MM.1S (cell line): ENCODE data around the gene KRTAP4-16.

ENCODE experiments used
- DNase-seq: peaks from one replicate; pipeline ENCODE4 v3.0.0-alpha.2; 2015
- H2AFZ ChIP-seq: fragments of 300-600 bp; sonication (generic); 2 replicates; pipeline ENCODE4 v1.6.0; 2016; ENCODE audit warnings: antibody characterized with exemption, low read length
- H3F3A ChIP-seq: fragments of 300-600 bp; sonication (generic); 2 replicates; pipeline ENCODE4 v1.6.1; 2016; ENCODE audit warnings: mild to moderate bottlenecking, antibody characterized with exemption, low read length, moderate library complexity, mixed read lengths; ENCODE audit not compliant: insufficient read depth
- H3K27ac ChIP-seq: fragments of 300-600 bp; sonication (generic); 2 replicates; pipeline ENCODE4 v1.5.1; 2016; ENCODE audit warnings: mild to moderate bottlenecking, low read length
- H3K27me3 ChIP-seq: fragments of 300-600 bp; sonication (generic); replicated peaks from 2 replicates; pipeline ENCODE4 v1.6.0; 2016; ENCODE audit warnings: low read length; ENCODE audit not compliant: insufficient read depth
- H3K36me3 ChIP-seq: fragments of 300-600 bp; sonication (generic); replicated peaks from 2 replicates; pipeline ENCODE4 v1.6.1; 2016; ENCODE audit warnings: mild to moderate bottlenecking, low read length, mixed read lengths; ENCODE audit not compliant: insufficient read depth
- H3K4me1 ChIP-seq: fragments of 300-600 bp; sonication (generic); 2 replicates; pipeline ENCODE4 v1.6.1; 2016; ENCODE audit warnings: low read length, mixed read lengths
- H3K4me2 ChIP-seq: fragments of 300-600 bp; sonication (generic); 2 replicates; pipeline ENCODE4 v1.6.0; 2016; ENCODE audit warnings: low read depth, low read length
- H3K4me3 ChIP-seq: fragments of 300-600 bp; sonication (generic); 2 replicates; pipeline ENCODE4 v1.5.1; 2016; ENCODE audit warnings: low read length, mixed read lengths
- H3K79me2 ChIP-seq: fragments of 300-600 bp; sonication (generic); 2 replicates; pipeline ENCODE4 v1.6.1; 2016; ENCODE audit warnings: mixed run types, low read length, mixed read lengths
- H3K9ac ChIP-seq: fragments of 300-600 bp; sonication (generic); 2 replicates; pipeline ENCODE4 v1.6.1; 2016; ENCODE audit warnings: low read length, mixed read lengths
- H3K9me2 ChIP-seq: fragments of 300-600 bp; sonication (generic); replicated peaks from 2 replicates; pipeline ENCODE4 v1.6.1; 2016; ENCODE audit warnings: mild to moderate bottlenecking, low read length, mixed read lengths; ENCODE audit not compliant: insufficient read depth
- H3K9me3 ChIP-seq: fragments of 300-600 bp; sonication (generic); replicated peaks from 2 replicates; pipeline ENCODE4 v1.6.1; 2016; ENCODE audit warnings: mild to moderate bottlenecking, low read length, mixed read lengths; ENCODE audit not compliant: insufficient read depth
- H4K20me1 ChIP-seq: fragments of 300-600 bp; sonication (generic); 2 replicates; pipeline ENCODE4 v1.6.1; 2016; ENCODE audit warnings: mild to moderate bottlenecking, low read length, moderate library complexity, mixed read lengths; ENCODE audit not compliant: insufficient read depth
- CTCF ChIP-seq: fragments of 300-600 bp; sonication (generic); IDR thresholded peaks from 2 replicates; pipeline ENCODE4 v1.5.1; 2016; ENCODE audit warnings: antibody characterized with exemption, low read length, mixed read lengths
- EZH2 ChIP-seq: fragments of 300-600 bp; sonication (generic); optimal IDR thresholded peaks from 2 replicates; pipeline ENCODE3; 2017; ENCODE audit warnings: low read depth, mild to moderate bottlenecking, antibody characterized with exemption, low read length, mixed read lengths
- EZH2phosphoT487 ChIP-seq: fragments of 300-600 bp; sonication (generic); IDR thresholded peaks from 2 replicates; pipeline ENCODE4 v1.6.1; 2018; ENCODE audit warnings: antibody characterized with exemption, low read length

The KRTAP4-16 gene

GRCh38 chr17:41052566-41052965 is 49.4 kb downstream of the KRTAP4-16 start:
- no peaks in the 10 kb centered on the region for H3K9me2 ChIP-seq
- no peaks in the 10 kb centered on the region for H4K20me1 ChIP-seq
- H3K4me1 ChIP-seq, result no peaks in the 10 kb centered on the region
- no peak overlapping the region for H3K4me3 ChIP-seq
- H3K79me2 ChIP-seq, result no peaks in the 10 kb centered on the region
- H2AFZ ChIP-seq, result no peak overlapping the region
- no peaks in the 10 kb centered on the region for H3K9me3 ChIP-seq
- H3K9ac ChIP-seq, result no peak overlapping the region
- TF ChIP-seq EZH2, result no peak
- TF ChIP-seq EZH2phosphoT487, result no peak
- no peak for TF ChIP-seq CTCF
- DNase-seq, result no peak
- no peak overlapping the region for H3K4me2 ChIP-seq
- H3K36me3 ChIP-seq, result no peaks in the 10 kb centered on the region
- no peaks in the 10 kb centered on the region for H3K27me3 ChIP-seq
- H3F3A ChIP-seq, result no peaks in the 10 kb centered on the region
- no peak overlapping the region for H3K27ac ChIP-seq
